Panc1 (cell line): Measurements from ENCODE around the gene KRT4.

Experiments used
- CTCF ChIP-seq: fragments of 450-650 bp; IDR thresholded peaks from 2 replicates; pipeline ENCODE4 v1.5.1; 2017; ENCODE audit warnings: mild to moderate bottlenecking
- REST ChIP-seq, 2 experiments: IDR thresholded peaks; 2 replicates each; pipeline ENCODE4 v1.6.1; 2011 to 2012; ENCODE audit warnings: low read depth in 2 of 2, control low read depth in 1 of 2, low read length in 1 of 2, mild to moderate bottlenecking in 1 of 2, moderate library complexity in 1 of 2; ENCODE audit not compliant: insufficient read depth in 1 of 2

- TF ChIP-seq CTCF (no peak), REST (IDR thresholded peaks at IDR 0.05; ENCODE audit: insufficient read depth in 1 of 2, low read depth in 2 of 2, low read length in 1 of 2) (no peak)
These were observed 54.2 kb downstream of the KRT4 start for GRCh38 chr12:52759695-52760094.
